ENCODE measurements around the gene ACTN1.

Gene ACTN1

DNA sequence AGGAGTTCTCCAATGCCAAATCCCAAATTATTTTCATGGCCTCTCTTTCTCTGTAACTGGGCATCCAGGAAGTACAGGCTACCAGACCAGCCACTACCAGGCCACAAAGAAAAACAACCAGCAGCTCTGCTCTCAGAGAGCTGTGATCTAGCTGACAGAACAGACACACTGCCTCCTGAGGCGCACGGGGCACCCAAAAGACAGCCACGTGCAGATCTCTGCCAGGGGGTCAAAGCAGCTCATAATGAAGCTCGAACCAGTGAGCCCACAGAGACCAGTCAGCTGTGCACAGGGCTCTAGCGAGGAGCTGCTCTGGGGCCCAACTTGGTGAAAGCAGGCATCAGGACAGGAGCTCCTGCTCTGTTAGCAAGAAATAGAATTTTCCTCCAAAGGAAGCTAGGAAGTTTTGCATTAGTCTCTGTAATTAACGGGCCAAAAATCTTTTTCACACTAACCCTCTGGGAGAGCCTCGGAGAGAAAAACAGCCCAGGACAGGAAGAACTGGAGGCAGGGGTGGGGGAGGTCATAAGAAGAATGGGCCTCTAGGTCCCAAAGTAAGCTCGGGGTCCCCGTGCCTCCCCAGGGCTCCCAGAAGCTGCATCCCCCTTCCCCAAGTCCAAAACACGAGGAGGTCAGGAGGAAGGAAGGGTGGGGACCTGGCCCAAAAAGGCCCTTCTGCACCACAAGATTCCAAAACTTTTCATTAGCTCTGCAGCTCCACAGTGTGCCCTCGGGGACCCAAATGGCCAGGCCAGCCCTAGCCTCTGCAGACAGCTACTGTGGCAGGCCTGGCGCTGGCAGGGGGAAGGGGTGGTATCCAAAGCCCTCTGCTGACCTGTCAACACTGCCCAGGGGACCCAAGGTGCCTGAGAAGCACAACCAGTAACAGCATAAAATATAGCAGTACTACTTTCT, 30.2 kb downstream of the ACTN1 start:
- no peak for FAIRE-seq

- FAIRE-seq: no peak
Measured at GRCh38 chr14:68947802-68948201, 31.3 kb downstream of the ACTN1 start.

GRCh38 chr14:68946489-68946822, 32.6 kb downstream of the ACTN1 start:
- FAIRE-seq: no peak

GRCh38 chr14:68945585-68946488, 33.3 kb downstream of the ACTN1 start:
- no peak for FAIRE-seq

DNA sequence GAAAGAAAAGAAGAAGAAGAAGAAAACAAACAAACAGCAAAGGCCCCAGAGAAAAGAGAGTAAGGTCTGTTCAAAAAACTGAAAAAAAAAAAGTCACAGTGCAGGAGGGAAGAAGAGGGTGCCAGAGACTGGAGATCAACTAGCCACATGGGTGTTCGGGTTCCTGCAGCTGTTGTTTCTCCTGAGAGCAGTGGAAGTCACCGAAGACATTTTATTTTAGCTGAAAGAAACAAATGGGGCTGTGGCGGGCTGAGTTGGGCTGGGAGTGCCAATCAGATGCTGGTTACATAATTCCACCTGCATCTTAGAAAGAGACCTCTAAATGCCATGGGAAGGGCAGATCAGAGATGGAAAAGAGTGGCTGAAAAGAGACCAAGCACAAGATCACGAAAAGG, 33.9 kb downstream of the ACTN1 start:
- no peak for FAIRE-seq

- no peak for FAIRE-seq
Measured at GRCh38 chr14:68944162-68944561, 34.9 kb downstream of the ACTN1 start.

- no peak for FAIRE-seq
Measured at GRCh38 chr14:68943107-68943506, 36.0 kb downstream of the ACTN1 start.

DNA sequence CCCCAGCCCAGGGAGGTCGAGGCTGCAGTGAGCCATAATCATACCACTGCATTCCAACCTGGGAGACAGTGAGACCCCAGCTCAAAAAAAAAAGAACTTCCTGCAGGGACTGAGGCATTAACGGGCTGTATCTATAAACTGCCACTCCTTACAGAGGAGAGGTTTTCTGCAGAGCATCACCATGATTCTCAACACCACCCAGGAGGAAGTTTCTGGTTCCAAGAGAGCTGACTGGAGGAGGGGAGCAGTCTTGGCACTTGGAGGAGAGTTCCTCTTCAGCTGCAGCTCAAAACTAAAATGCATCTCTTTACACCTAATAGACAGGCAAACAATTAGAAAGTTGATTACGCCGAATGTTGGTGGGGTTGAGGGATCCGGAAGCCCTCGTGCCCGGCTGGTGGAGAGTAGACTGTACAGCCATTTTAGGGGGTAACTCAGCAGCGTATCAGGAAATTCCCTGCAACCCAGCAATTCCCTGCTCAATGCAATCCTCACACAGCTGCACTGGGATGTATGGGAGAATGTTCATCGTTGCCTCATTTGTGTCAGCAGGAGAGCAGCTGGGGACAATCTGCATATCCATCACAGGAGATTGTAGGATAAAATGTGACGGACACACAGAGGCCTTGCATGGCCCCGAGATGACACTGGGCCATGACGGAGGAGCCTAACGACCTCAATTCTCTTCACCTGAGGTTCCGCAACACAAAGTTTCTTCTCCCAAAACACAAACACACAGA, 36.6 kb downstream of the ACTN1 start:
- FAIRE-seq: no peak

GRCh38 chr14:68941820-68942219, 37.3 kb downstream of the ACTN1 start:
- FAIRE-seq: no peak

DNA sequence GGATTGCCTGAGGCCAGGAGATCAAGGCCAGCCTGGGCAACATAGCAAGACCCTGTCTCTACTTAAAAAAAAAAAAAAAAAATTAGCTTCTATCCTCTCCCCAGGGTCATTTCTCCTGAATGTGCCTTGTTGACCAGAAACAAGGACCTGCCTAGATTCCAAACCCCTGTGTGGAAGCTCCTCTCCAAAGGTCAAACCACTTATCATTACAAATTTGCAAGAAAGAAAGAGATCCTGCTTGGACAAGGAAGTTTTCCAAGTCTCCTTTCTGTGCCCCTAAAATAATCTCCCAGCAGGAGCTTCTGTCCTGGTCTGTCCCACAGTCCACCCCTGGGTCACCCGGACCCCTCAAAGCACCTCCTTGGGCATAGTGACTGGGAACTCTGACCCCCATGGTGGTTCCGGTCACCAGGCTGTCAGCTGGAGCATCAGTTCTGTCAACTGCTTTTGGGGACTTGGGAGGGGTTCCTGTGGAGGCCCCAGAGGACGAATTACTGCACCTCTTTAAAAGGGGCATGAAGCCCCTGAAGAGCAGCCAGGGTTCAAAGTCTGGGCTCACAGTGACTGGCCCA, 38.4 kb downstream of the ACTN1 start:
- no peak for FAIRE-seq

DNA sequence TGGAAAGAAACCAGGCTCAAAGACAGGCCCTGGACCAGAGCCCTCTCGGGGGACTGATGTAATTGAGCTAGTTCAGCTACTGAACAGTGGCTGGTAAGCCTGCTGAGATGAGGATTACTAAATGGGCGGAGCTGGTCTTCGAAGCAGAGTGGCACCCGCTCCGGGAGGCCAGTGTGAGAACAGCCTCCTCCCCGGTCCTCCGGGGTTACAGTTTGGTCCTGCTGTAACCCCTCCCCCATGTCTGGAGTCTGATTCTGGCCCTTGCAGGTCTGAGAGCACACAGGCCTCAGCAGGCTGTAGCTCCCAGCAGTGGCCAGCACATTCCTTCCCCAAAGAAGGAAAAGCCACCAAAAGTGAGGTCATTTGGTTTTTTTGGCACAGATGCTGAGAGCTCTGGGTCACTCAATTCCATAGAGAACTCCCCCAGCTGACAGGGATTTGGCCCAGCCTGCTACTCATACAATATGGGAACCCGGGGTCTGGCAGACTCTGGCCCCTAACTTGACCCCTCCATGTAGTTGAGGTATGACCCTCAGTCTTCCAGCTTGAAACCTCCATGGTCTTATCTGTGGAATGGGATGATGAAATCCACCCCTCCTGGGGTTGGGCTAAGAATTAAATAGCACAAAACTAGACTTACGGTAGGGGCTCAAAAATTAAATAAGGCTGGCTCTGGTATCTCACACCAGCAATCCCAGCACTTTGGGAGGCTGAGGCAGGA, 39.0 kb downstream of the ACTN1 start:
- FAIRE-seq: peak; percentile 44

GRCh38 chr14:68939181-68939892, 39.8 kb downstream of the ACTN1 start:
- FAIRE-seq: no peak

DNA sequence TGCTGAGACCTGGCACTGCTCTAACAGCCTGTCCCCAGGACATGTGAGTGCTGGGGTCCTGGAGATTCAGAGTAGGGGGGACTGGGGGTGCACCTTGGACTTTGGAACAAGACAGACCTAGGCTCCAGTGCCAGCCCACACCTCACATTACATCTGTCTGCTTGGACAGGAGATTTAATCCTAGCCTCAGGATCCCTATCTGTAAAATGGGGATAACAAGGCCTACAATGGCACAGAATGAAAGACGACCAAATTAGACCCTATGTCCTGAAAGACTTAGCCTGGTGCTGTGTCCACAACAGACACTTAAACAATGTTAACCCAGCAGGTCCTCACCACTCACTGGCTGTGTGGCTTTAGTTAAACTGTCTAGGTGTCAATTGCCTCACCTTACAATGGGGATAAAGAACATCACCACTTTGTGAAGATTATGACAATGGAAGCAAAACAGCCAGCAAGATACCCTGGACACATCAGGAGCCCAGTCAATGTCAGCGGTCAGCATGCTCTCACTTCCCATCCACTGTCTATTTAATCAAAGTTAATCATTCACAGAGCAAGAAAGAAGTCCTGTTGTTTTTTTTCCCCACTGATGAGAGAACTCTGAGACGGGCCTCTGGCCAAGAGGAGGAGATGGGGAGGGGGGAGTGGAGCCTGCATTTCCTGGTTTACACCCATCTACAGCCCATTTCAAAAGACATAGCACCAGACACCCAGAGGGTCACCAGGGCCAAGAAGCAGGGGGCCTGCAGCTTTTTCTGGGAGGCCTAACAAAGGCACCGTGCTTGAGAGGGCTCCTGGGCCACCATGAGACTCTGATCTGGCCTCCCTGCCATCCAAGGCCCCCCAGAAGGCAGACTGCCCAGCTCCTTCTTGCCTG, 40.6 kb downstream of the ACTN1 start:
- no peak for FAIRE-seq

- FAIRE-seq: no peak
Measured at GRCh38 chr14:68937471-68938270, 41.4 kb downstream of the ACTN1 start.

GRCh38 chr14:68936980-68937379, 42.1 kb downstream of the ACTN1 start:
- FAIRE-seq: no peak

- FAIRE-seq: no peak
Measured at GRCh38 chr14:68936476-68936875, 42.6 kb downstream of the ACTN1 start.

GRCh38 chr14:68935761-68936214, 43.3 kb downstream of the ACTN1 start:
- FAIRE-seq: no peak

DNA sequence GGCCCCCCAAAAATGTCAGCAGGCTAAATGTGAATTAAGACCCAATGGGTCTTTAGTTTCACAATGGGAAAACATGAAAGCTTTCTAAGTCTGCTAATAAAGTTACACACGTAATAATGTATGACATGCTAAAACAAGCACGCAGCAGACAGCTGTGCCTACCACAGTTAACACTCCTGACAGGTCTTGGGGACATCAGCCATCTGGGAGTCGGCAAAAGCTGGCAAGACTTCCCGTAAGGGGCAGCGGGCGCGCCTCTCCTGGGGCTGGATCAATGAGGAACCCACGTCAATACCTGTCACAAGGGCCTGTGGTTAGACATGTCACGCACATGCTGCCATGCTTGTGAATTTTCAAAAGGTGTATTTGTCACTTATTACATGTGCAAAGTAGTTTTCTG, 45.0 kb downstream of the ACTN1 start:
- FAIRE-seq: no peak

GRCh38 chr14:68932686-68933085, 46.4 kb downstream of the ACTN1 start:
- FAIRE-seq: no peak
